K562 (cell line): ENCODE measurements around the gene TBCC. TPM values are rescaled to one million over a fixed set of nuclear protein-coding genes. Genes with fewer than 3 reads are reported as not detected.

Experiments
- ATAC-seq: fragments of 200-7000 bp; cut with Tn5 transposase; 3 replicates; pipeline ENCODE4 v1.9.1; 2020; ENCODE audit warnings: moderate library complexity
- BruUV-seq: library from RNA; stranded (reverse); fragments of 400-500 nt; replicated peaks from 2 replicates; lab custom pipeline; 2021; lab: Mats Ljungman, UMichigan
- CTCF ChIA-PET: fragments of 300-600 bp; formaldehyde crosslinking; extraction: SDS; loops from one replicate; lab custom pipeline; 2021; ENCODE audit warnings: low intra/inter-chr PET ratio; lab: Yijun Ruan, JAX
- POLR2A ChIA-PET: fragments of 300-600, 350-650 bp; sonication (Branson Sonifier 250); formaldehyde crosslinking; extraction: SDS; loops from one replicate; lab custom pipeline; 2021; ENCODE audit warnings: antibody characterized with exemption, inconsistent platforms; lab: Yijun Ruan, JAX
- DNase-seq, 4 experiments: peaks; one replicate each; pipeline versions ENCODE4 v3.0.0 to v3.0.0-alpha.2; 2011 to 2018; ENCODE audit warnings: low spot score in 3 of 4, mixed read lengths in 3 of 4; ENCODE audit errors: extremely low read depth in 1 of 4
- FAIRE-seq: peaks from 2 replicates; lab custom pipeline; 2011; peaks lifted over from hg19 to GRCh38; lab: Jason Lieb, UNC
- H2AFZ ChIP-seq: 2 replicates; pipeline ENCODE4 v1.6.0; 2011; ENCODE audit warnings: low read depth, low read length, control low read depth, inconsistent platforms
- H3K27ac ChIP-seq: fragments of 200-600 bp; 3 replicates; pipeline ENCODE4 v1.8.0; 2011; ENCODE audit warnings: low read depth, mild to moderate bottlenecking, control low read depth, inconsistent platforms, low read length, moderate library complexity, mixed read lengths; ENCODE audit errors: extremely low read depth
- H3K27me3 ChIP-seq, 2 experiments: fragments of 300-600 bp in 1 of 2; 2 replicates in 1 of 2; 3 replicates in 1 of 2; pipeline versions ENCODE4 v1.6.0 to v1.8.0; 2011; ENCODE audit warnings: inconsistent platforms in 2 of 2, low read length in 2 of 2, mild to moderate bottlenecking in 1 of 2, mixed read lengths in 1 of 2, moderate library complexity in 1 of 2; ENCODE audit not compliant: control insufficient read depth in 2 of 2, insufficient read depth in 2 of 2
- H3K36me3 ChIP-seq: fragments of 300-600 bp; 3 replicates; pipeline ENCODE4 v1.8.0; 2011; ENCODE audit warnings: mild to moderate bottlenecking, low read length, inconsistent platforms; ENCODE audit not compliant: control insufficient read depth, insufficient read depth
- H3K4me1 ChIP-seq, 2 experiments: fragments of 200-600 bp in 1 of 2; replicated peaks in 1 of 2; 2 replicates in 1 of 2; 3 replicates in 1 of 2; pipeline versions ENCODE4 v1.5.1 to v1.8.0; 2011; ENCODE audit warnings: inconsistent platforms in 2 of 2, low read length in 2 of 2, mild to moderate bottlenecking in 1 of 2, mixed read lengths in 1 of 2, moderate library complexity in 1 of 2; ENCODE audit not compliant: control insufficient read depth in 2 of 2, insufficient read depth in 2 of 2
- H3K4me2 ChIP-seq: 2 replicates; pipeline ENCODE4 v1.6.1; 2011; ENCODE audit warnings: low read length, control low read depth, inconsistent platforms, mixed read lengths; ENCODE audit not compliant: insufficient read depth
- H3K4me3 ChIP-seq: fragments of 200-600 bp; sonication (generic), shearing (Covaris generic); 2 replicates; pipeline ENCODE4 v1.5.1; 2016; ENCODE audit warnings: control low read depth, inconsistent platforms
- H3K79me2 ChIP-seq: fragments of 200-600 bp; 3 replicates; pipeline ENCODE4 v1.8.0; 2011; ENCODE audit warnings: low read length, inconsistent platforms; ENCODE audit not compliant: control insufficient read depth, insufficient read depth
- H3K9ac ChIP-seq, 2 experiments: 2 replicates each; pipeline versions ENCODE4 v1.6.0 to v1.6.1; 2011; ENCODE audit warnings: low read depth in 2 of 2, low read length in 2 of 2, control low read depth in 1 of 2, inconsistent platforms in 1 of 2, mild to moderate bottlenecking in 1 of 2, mixed read lengths in 1 of 2; ENCODE audit not compliant: insufficient read depth in 1 of 2
- H3K9me1 ChIP-seq: one replicate; pipeline ENCODE4 v1.6.0; 2011; ENCODE audit warnings: inconsistent platforms, mild to moderate bottlenecking, low read length, moderate library complexity; ENCODE audit not compliant: control insufficient read depth, insufficient read depth
- H3K9me3 ChIP-seq: replicated peaks from 2 replicates; pipeline ENCODE4 v1.5.1; 2011; ENCODE audit warnings: low read depth, low read length, inconsistent platforms; ENCODE audit not compliant: control insufficient read depth, insufficient read depth
- H4K20me1 ChIP-seq: replicated peaks from 2 replicates; pipeline ENCODE4 v1.6.1; 2011; ENCODE audit warnings: low read length, inconsistent platforms, mixed read lengths; ENCODE audit not compliant: control insufficient read depth, insufficient read depth
- CBX1 ChIP-seq: sonication (generic); IDR thresholded peaks from 2 replicates; pipeline ENCODE4 v1.6.1; 2016; ENCODE audit warnings: antibody characterized with exemption, low read depth, mild to moderate bottlenecking
- CEBPB ChIP-seq: fragments of 450-650 bp; IDR thresholded peaks from 2 replicates; pipeline ENCODE4 v1.6.1; 2016; ENCODE audit warnings: missing genetic modification characterization, missing compliant biosample characterization
- CEBPG ChIP-seq, 3 experiments: fragments of 200-800 bp in 1 of 3; sonication (Bioruptor generic) in 1 of 3; sonication (generic) in 1 of 3; formaldehyde crosslinking in 1 of 3; IDR thresholded peaks in 2 of 3; conservative IDR thresholded peaks in 1 of 3; 2 replicates each; pipeline versions ENCODE4 v1.6.1 to v1.8.0; 2016 to 2022; ENCODE audit warnings: missing compliant biosample characterization in 2 of 3, missing genetic modification characterization in 2 of 3, mild to moderate bottlenecking in 1 of 3, missing genetic modification reagents in 1 of 3
- ELF1 ChIP-seq: fragments of 200-800 bp; sonication (Bioruptor generic); IDR thresholded peaks from 2 replicates; pipeline ENCODE4 v1.6.1; 2016; ENCODE audit warnings: missing genetic modification characterization, missing compliant biosample characterization
- GABPB1 ChIP-seq: sonication (generic); formaldehyde crosslinking; IDR thresholded peaks from 2 replicates; pipeline ENCODE4 v1.8.0; 2022; ENCODE audit warnings: mild to moderate bottlenecking, missing genetic modification reagents
- HMG20A ChIP-seq: fragments of 450-650 bp; formaldehyde crosslinking; conservative IDR thresholded peaks from 2 replicates; pipeline ENCODE4 v1.4.0; 2020; ENCODE audit warnings: mild to moderate bottlenecking, mixed read lengths
- NCOA1 ChIP-seq: fragments of 450-650 bp; IDR thresholded peaks from 2 replicates; pipeline ENCODE4 v1.6.1; 2016; ENCODE audit warnings: low read depth
- SMAD1 ChIP-seq: fragments of 150-350 bp; IDR thresholded peaks from 2 replicates; pipeline ENCODE4 v1.6.1; 2014; ENCODE audit warnings: low read length, low read depth; ENCODE audit not compliant: partially characterized antibody
- SP2 ChIP-seq: IDR thresholded peaks from 2 replicates; pipeline ENCODE4 v1.6.1; 2011; ENCODE audit warnings: mild to moderate bottlenecking, low read depth, low read length, moderate library complexity; ENCODE audit not compliant: poor library complexity, severe bottlenecking; ENCODE audit errors: extremely low read depth
- U2AF2 ChIP-seq: fragments of 200-400 bp; formaldehyde crosslinking; optimal IDR thresholded peaks from 2 replicates; pipeline ENCODE3; 2017; ENCODE audit warnings: low read depth, mild to moderate bottlenecking, low read length
- ZNF445 ChIP-seq: fragments of 250-450 bp; sonication (Bioruptor Pico); IDR thresholded peaks from 2 replicates; pipeline ENCODE4 v1.4.0; 2020; ENCODE audit warnings: low read depth, mild to moderate bottlenecking, moderate library complexity
- ZNF57 ChIP-seq: fragments of 450-650 bp; formaldehyde crosslinking; IDR thresholded peaks from 2 replicates; pipeline ENCODE4 v1.4.0; 2020; ENCODE audit warnings: mild to moderate bottlenecking, moderate library complexity
- ZNF586 ChIP-seq: fragments of 450-650 bp; formaldehyde crosslinking; conservative IDR thresholded peaks from 2 replicates; pipeline ENCODE4 v1.4.0; 2020; ENCODE audit warnings: mild to moderate bottlenecking, moderate library complexity
- whole genome bisulfite sequencing: fragments of 100-300 bp; shearing (Covaris generic); methylation state at CpG from one replicate; pipeline ENCODE4 v1.1.6; 2016; ENCODE audit warnings: low coverage, mixed read lengths; ENCODE audit not compliant: insufficient coverage; ENCODE audit errors: missing lambda C conversion rate; 5-methylcytosine and 5-hydroxymethylcytosine counted together
- in situ Hi-C: fragments of 300-500 bp; cut with MboI; formaldehyde crosslinking; loops from 4 replicates; pipeline ENCODE4 v1.15.0; 2018; ENCODE audit warnings: inconsistent platforms, mixed read lengths
- intact Hi-C: fragments of 100-400 bp; cut with micrococcal nuclease; formaldehyde crosslinking; loops from 2 replicates; pipeline ENCODE4 v1.14.2; 2022
- polyA plus RNA-seq, 8 experiments: library from polyadenylated mRNA; depleted of rRNA in 4 of 8; stranded (reverse) in 5 of 8; unstranded in 3 of 8; fragments of >200 nt; fragmentation: Nextera tagmentation in 2 of 8; fragmentation: Illumina TruSeq in 1 of 8; extraction: Ambion mirVana in 2 of 8; extraction: Trizol in 1 of 8; gene quantifications; 2 replicates each; pipeline versions ENCODE4 v1.2.1 to v1.2.3, GENCODE V29; 2011 to 2014; ENCODE audit warnings: inconsistent platforms in 1 of 8, missing spikeins in 1 of 8
- total RNA-seq, 7 experiments: library from RNA; depleted of rRNA in 6 of 7; stranded (reverse); fragments of >200 nt in 6 of 7; fragmentation: Illumina TruSeq in 2 of 7; extraction: Trizol in 2 of 7; gene quantifications; 2 replicates each; pipeline versions ENCODE4 v1.2.1 to v1.2.3, GENCODE V29; 2011 to 2021; ENCODE audit warnings: low replicate concordance in 1 of 7
- TF ChIP-seq, protein P1 (sequence below): IDR thresholded peaks from 3 replicates; pipeline ENCODE4 v1.6.1; 2011; ENCODE audit warnings: borderline replicate concordance, mild to moderate bottlenecking; ENCODE audit not compliant: insufficient read length, insufficient read depth

The TBCC gene
- total and polyA plus RNA-seq, 9 of the 15 experiments (the other 6 are each of a cell fraction or from before 2014, with no cell fraction given): 2.8 to 34.1 (median 23.3) TPM

DNA sequence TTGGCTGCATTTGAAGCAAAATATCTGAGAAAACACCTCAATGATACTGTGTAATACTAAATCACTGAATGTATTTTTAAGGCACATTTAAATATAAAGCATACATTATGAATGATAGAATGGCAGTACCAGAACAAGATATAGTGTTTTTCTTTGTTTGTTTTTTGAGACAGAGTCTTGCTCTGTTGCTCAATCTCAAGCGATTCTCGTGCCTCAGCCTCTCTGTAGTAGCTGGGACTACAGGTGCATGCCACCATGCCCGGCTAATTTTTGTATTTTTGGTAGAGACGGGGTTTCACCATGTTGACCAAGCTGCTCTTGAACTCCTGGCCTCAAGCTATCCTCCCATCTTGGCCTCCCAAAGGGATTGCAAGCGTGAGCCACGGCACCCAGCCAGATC, 33.6 kb upstream of the TBCC start:
- 87% methylated on average over 6 of the region's 6 CpGs for WGBS
- CTCF ChIA-PET: no interaction called here
- intact Hi-C loops (no loop called here), in situ Hi-C loops (no loop called here)
- Histone ChIP-seq H4K20me1 (no peaks in the 10 kb centered on the region), H3K79me2 (peaks cover 36% of the 10 kb centered on the region), H3K4me3 (no peak overlapping the region), H3K9me1 (no peaks in the 10 kb centered on the region), H3K27ac (no peak overlapping the region), H3K36me3 (no peaks in the 10 kb centered on the region), H2AFZ (no peak overlapping the region), H3K27me3 (no peaks in the 10 kb centered on the region), H3K4me1 (peaks cover 24 to 34% of the 10 kb centered on the region in 2 experiments), H3K9ac (no peak overlapping the region), H3K4me2 (no peak overlapping the region), H3K9me3 (no peaks in the 10 kb centered on the region)
- ATAC-seq (no peak), FAIRE-seq (no peak), DNase-seq (no peak)
- POLR2A ChIA-PET: interaction anchor here (0.8 to 8.5 kb wide), 6 partner anchors 10 to 41 kb away, joined by 3 to 73 read pairs (median 4); partner anchors contain the start of gene TBCC
- TF ChIP-seq GABPB1 (CRISPR knock-in tag) (0 out of 2 replicates have a peak, but pooled peaks have one; percentile 3), CEBPB (tag) (0 out of 2 replicates have a peak, but pooled peaks have one; percentile 5), ZNF445 (CRISPR knock-in tag) (no peak), CEBPG (CRISPR knock-in tag; IDR thresholded peaks at IDR 0.05) (no peak), CEBPG (tag; conservative IDR thresholded peaks at IDR 0.05 in 1 of 2, IDR thresholded peaks at IDR 0.05 in 1 of 2) (peak in 1 of 2 experiments; percentile 5; a peak in 1 of 4 replicates)
- BruUV-seq: no TSS peak

GRCh38 chr6:42778122-42778521, 32.2 kb upstream of the TBCC start:
- peak overlapping the region; percentile 29; the same call in 1 of the 3 replicates for H3K27ac ChIP-seq
- H3K4me2 ChIP-seq: no peak overlapping the region
- peaks cover 20 to 34% of the 10 kb centered on the region in 2 experiments for H3K4me1 ChIP-seq
- in situ Hi-C loops: no loop called here
- TF ChIP-seq SMAD1 (no peak), NCOA1 (no peak), CBX1 (no peak), HMG20A (CRISPR knock-in tag) (no peak), ZNF57 (no peak), SP2 (no peak), ELF1 (tag) (no peak), ZNF586 (CRISPR knock-in tag) (no peak), U2AF2 (no peak)
- TF ChIP-seq, protein P1, sequence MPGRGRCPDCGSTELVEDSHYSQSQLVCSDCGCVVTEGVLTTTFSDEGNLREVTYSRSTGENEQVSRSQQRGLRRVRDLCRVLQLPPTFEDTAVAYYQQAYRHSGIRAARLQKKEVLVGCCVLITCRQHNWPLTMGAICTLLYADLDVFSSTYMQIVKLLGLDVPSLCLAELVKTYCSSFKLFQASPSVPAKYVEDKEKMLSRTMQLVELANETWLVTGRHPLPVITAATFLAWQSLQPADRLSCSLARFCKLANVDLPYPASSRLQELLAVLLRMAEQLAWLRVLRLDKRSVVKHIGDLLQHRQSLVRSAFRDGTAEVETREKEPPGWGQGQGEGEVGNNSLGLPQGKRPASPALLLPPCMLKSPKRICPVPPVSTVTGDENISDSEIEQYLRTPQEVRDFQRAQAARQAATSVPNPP: no peak
- DNase-seq: no peak
- ATAC-seq: no peak
- 76% methylated on average over 2 of the region's 2 CpGs for WGBS
- no peaks in the 10 kb centered on the region for H3K9me3 ChIP-seq
- no TSS peak for BruUV-seq
- no peaks in the 10 kb centered on the region for H4K20me1 ChIP-seq
- intact Hi-C loops: no loop called here
- FAIRE-seq: peak; percentile 6
- H3K4me3 ChIP-seq: no peak overlapping the region
- H3K9me1 ChIP-seq: no peaks in the 10 kb centered on the region
- peaks cover 22% of the 10 kb centered on the region for H3K79me2 ChIP-seq
- H3K36me3 ChIP-seq: no peaks in the 10 kb centered on the region
- peak overlapping the region; percentile 1; the same call in 1 of the 2 replicates for H2AFZ ChIP-seq
- no peaks in the 10 kb centered on the region for H3K27me3 ChIP-seq
- ChIA-PET POLR2A (interaction anchor here (0.9 to 8.5 kb wide), 3 partner anchors 8 to 32 kb away, joined by 3 to 73 read pairs (median 3); partner anchors contain the start of gene TBCC), CTCF (no interaction called here)
- H3K9ac ChIP-seq: no peak overlapping the region
